PC-3 (cell line): ENCODE measurements around the gene TLDC2. TPM values are rescaled to one million over a fixed set of nuclear protein-coding genes. Genes with fewer than 3 reads are reported as not detected.

ENCODE experiments used
- ATAC-seq: fragments of 200-7000 bp; cut with Tn5 transposase; 2 replicates; pipeline ENCODE4 v1.9.1; 2020; ENCODE audit warnings: mild to moderate bottlenecking, moderate library complexity
- BruUV-seq: library from RNA; stranded (reverse); fragments of 400-500 nt; replicated peaks from 2 replicates; lab custom pipeline; 2021; lab: Mats Ljungman, UMichigan
- CTCF ChIA-PET: fragments of 300-600 bp; sonication (Branson Sonifier 250); formaldehyde crosslinking; loops from one replicate; lab custom pipeline; 2022; ENCODE audit warnings: antibody characterized with exemption; lab: Charles Lee
- POLR2A ChIA-PET: fragments of 300-600 bp; sonication (Branson Sonifier 250); formaldehyde crosslinking; loops from one replicate; lab custom pipeline; 2022; ENCODE audit warnings: antibody characterized with exemption; ENCODE audit not compliant: unreplicated experiment; lab: Charles Lee
- DNase-seq: peaks from one replicate; pipeline ENCODE4 v3.0.0-alpha.2; 2015
- H2AFZ ChIP-seq: fragments of 300-600 bp; sonication (generic); 2 replicates; pipeline ENCODE4 v1.6.0; 2016; ENCODE audit warnings: antibody characterized with exemption, low read length
- H3F3A ChIP-seq: fragments of 300-600 bp; sonication (generic); one replicate; pipeline ENCODE4 v1.6.0; 2017; ENCODE audit warnings: antibody characterized with exemption, low read length, control low read depth, mild to moderate bottlenecking; ENCODE audit not compliant: unreplicated experiment
- H3K27ac ChIP-seq: fragments of 300-600 bp; sonication (generic); 2 replicates; pipeline ENCODE4 v1.5.1; 2016; ENCODE audit warnings: mild to moderate bottlenecking, low read length
- H3K27me3 ChIP-seq: fragments of 300-600 bp; sonication (generic); 2 replicates; pipeline ENCODE4 v1.6.1; 2016; ENCODE audit warnings: low read length, mixed read lengths
- H3K36me3 ChIP-seq: fragments of 300-600 bp; sonication (generic); 2 replicates; pipeline ENCODE4 v1.6.1; 2016; ENCODE audit warnings: low read depth, mixed run types, low read length, mixed read lengths
- H3K4me1 ChIP-seq: fragments of 300-600 bp; sonication (generic); 2 replicates; pipeline ENCODE4 v1.5.1; 2016; ENCODE audit warnings: low read length; ENCODE audit not compliant: insufficient read depth
- H3K4me2 ChIP-seq: fragments of 300-600 bp; sonication (generic); 2 replicates; pipeline ENCODE4 v1.6.0; 2016; ENCODE audit warnings: low read length
- H3K4me3 ChIP-seq: fragments of 300-600 bp; sonication (generic); 2 replicates; pipeline ENCODE4 v1.5.1; 2016; ENCODE audit warnings: mild to moderate bottlenecking, low read length, mixed read lengths
- H3K79me2 ChIP-seq: fragments of 300-600 bp; sonication (generic); 2 replicates; pipeline ENCODE4 v1.6.1; 2017; ENCODE audit warnings: low read length, mixed read lengths
- H3K9ac ChIP-seq: fragments of 300-600 bp; sonication (generic); 2 replicates; pipeline ENCODE4 v1.6.0; 2016; ENCODE audit warnings: mild to moderate bottlenecking, low read length
- H3K9me2 ChIP-seq: fragments of 300-600 bp; sonication (generic); replicated peaks from 2 replicates; pipeline ENCODE4 v1.6.1; 2016; ENCODE audit warnings: mixed run types, low read length, mixed read lengths
- H3K9me3 ChIP-seq: fragments of 300-600 bp; sonication (generic); 2 replicates; pipeline ENCODE4 v1.6.1; 2016; ENCODE audit warnings: low read length, mixed read lengths
- H4K20me1 ChIP-seq: fragments of 300-600 bp; sonication (generic); 2 replicates; pipeline ENCODE4 v1.6.1; 2016; ENCODE audit warnings: low read length, mixed read lengths
- EZH2 ChIP-seq: fragments of 300-600 bp; sonication (generic); IDR thresholded peaks from one replicate; pipeline ENCODE4 v1.6.1; 2017; ENCODE audit warnings: antibody characterized with exemption, mild to moderate bottlenecking, low read length; ENCODE audit not compliant: unreplicated experiment
- EZH2phosphoT487 ChIP-seq: fragments of 300-600 bp; sonication (generic); IDR thresholded peaks from 2 replicates; pipeline ENCODE4 v1.6.1; 2018; ENCODE audit warnings: mild to moderate bottlenecking, antibody characterized with exemption, low read length, borderline replicate concordance
- intact Hi-C: fragments of 100-400 bp; cut with micrococcal nuclease; formaldehyde crosslinking; loops from 2 replicates; pipeline ENCODE4 v1.9.0; 2023
- total RNA-seq: library from RNA; depleted of rRNA; stranded (reverse); fragments of >200 nt; gene quantifications from 2 replicates; pipeline ENCODE4 v1.2.3, GENCODE V29; 2014
- TF ChIP-seq, protein P1 (sequence below): fragments of 300-600 bp; sonication (generic); conservative IDR thresholded peaks from 2 replicates; pipeline ENCODE4 v1.5.1; 2017; ENCODE audit warnings: antibody characterized with exemption, low read depth, mild to moderate bottlenecking, low read length

TLDC2 gene
- total RNA-seq, 1 experiment from 2014 or later, result not detected

DNA sequence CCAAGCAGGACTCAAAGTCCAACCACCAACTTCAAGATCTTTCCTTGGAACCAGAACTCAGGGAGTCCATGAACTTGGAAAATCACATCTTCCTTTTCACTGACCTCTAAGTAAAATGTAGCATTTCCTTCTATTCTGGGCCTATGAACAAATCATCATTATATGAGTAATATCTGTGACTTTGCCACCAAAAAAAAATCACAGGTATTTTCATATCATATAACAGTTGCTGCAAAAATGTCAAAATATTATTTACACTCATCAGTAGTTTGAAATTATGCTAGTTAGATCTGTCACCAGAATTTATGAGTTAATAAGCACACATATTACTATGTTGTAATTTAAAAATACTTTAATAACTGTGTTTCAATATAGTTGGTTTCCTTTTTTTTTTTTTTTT lies 27.3 kb upstream of the TLDC2 start:
- Histone ChIP-seq H3K4me1 (peaks cover 5% of the 10 kb centered on the region; the same call in 1 of the 2 replicates), H3K79me2 (peaks cover 65% of the 10 kb centered on the region), H3K36me3 (no peaks in the 10 kb centered on the region), H3K9ac (no peak overlapping the region), H3K9me3 (no peaks in the 10 kb centered on the region), H3K4me2 (no peak overlapping the region), H3K4me3 (no peak overlapping the region), H3F3A (no peaks in the 10 kb centered on the region), H3K27me3 (no peaks in the 10 kb centered on the region), H4K20me1 (peaks cover 14% of the 10 kb centered on the region; the same call in 1 of the 2 replicates), H3K27ac (no peak overlapping the region), H2AFZ (no peak overlapping the region), H3K9me2 (no peaks in the 10 kb centered on the region)
- TF ChIP-seq, protein P1, sequence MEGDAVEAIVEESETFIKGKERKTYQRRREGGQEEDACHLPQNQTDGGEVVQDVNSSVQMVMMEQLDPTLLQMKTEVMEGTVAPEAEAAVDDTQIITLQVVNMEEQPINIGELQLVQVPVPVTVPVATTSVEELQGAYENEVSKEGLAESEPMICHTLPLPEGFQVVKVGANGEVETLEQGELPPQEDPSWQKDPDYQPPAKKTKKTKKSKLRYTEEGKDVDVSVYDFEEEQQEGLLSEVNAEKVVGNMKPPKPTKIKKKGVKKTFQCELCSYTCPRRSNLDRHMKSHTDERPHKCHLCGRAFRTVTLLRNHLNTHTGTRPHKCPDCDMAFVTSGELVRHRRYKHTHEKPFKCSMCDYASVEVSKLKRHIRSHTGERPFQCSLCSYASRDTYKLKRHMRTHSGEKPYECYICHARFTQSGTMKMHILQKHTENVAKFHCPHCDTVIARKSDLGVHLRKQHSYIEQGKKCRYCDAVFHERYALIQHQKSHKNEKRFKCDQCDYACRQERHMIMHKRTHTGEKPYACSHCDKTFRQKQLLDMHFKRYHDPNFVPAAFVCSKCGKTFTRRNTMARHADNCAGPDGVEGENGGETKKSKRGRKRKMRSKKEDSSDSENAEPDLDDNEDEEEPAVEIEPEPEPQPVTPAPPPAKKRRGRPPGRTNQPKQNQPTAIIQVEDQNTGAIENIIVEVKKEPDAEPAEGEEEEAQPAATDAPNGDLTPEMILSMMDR, result no peak
- TF ChIP-seq EZH2phosphoT487 (no peak), EZH2 (no peak)
- DNase-seq (no peak), ATAC-seq (no peak)
- ChIA-PET CTCF (no interaction called here), POLR2A (no interaction called here)
- intact Hi-C loops, result no loop called here
- BruUV-seq, result no TSS peak

DNA sequence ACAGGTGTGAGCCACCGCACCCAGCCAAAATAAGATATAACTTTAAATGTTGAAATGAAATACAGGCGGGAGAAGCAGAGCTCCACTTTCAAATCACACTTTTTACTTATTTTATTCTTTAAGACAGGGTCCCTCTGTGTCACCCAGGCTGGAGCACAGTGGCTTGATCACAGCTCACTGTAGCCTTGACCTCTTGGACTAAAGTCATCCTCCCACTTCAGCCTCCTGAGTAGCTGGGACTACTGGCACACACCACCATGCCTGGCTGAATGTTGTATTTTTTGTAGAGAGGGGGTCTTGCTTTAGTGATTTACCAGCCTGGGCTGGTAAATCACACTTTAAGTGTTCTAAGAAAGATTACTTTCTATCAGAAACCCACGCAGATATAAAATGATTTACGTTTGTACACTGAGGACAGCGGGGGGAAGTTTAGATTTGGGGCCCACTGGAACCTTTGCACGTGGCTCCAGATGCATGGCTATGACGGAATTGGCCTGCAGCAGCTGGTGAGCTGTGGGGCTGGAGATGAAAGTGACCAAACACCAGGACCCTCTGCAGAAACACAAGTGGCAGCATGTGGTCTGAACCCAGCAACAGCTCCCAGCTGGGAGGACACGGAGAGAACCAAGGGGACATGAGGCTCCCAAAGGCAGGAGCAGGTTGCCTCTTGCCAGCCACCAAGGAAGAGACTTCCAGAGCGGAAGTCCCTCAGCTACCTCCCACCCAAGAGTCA lies 26.4 kb upstream of the TLDC2 start:
- Histone ChIP-seq H3K9me2 (no peaks in the 10 kb centered on the region), H3K4me2 (no peak overlapping the region), H3K4me3 (no peak overlapping the region), H3K9me3 (no peaks in the 10 kb centered on the region), H3F3A (no peaks in the 10 kb centered on the region), H2AFZ (no peak overlapping the region), H3K27me3 (no peaks in the 10 kb centered on the region), H3K36me3 (no peaks in the 10 kb centered on the region), H3K27ac (no peak overlapping the region), H3K9ac (no peak overlapping the region), H4K20me1 (peaks cover 14% of the 10 kb centered on the region; the same call in 1 of the 2 replicates), H3K4me1 (peaks cover 5% of the 10 kb centered on the region; the same call in 1 of the 2 replicates), H3K79me2 (peaks cover 73% of the 10 kb centered on the region)
- DNase-seq (no peak), ATAC-seq (no peak)
- TF ChIP-seq EZH2phosphoT487, result no peak
- TF ChIP-seq, protein P1, result no peak
- TF ChIP-seq EZH2, result no peak
- intact Hi-C loops, result no loop called here
- ChIA-PET POLR2A (no interaction called here), CTCF (no interaction called here)
- BruUV-seq, result no TSS peak

GRCh38 chr20:36850759-36851158 lies 25.2 kb upstream of the TLDC2 start:
- BruUV-seq, result no TSS peak
- Histone ChIP-seq H3K4me3 (no peak overlapping the region), H3F3A (no peaks in the 10 kb centered on the region), H3K36me3 (no peaks in the 10 kb centered on the region), H3K4me2 (no peak overlapping the region), H4K20me1 (peaks cover 14% of the 10 kb centered on the region; the same call in 1 of the 2 replicates), H3K4me1 (peaks cover 5% of the 10 kb centered on the region; the same call in 1 of the 2 replicates), H3K27ac (no peak overlapping the region), H3K79me2 (peaks cover 86% of the 10 kb centered on the region), H3K27me3 (no peaks in the 10 kb centered on the region), H3K9ac (no peak overlapping the region), H3K9me2 (no peaks in the 10 kb centered on the region), H2AFZ (no peak overlapping the region), H3K9me3 (no peaks in the 10 kb centered on the region)
- ATAC-seq (no peak), DNase-seq (no peak)
- no peak for TF ChIP-seq EZH2phosphoT487
- TF ChIP-seq, protein P1, result no peak
- no peak for TF ChIP-seq EZH2
- ChIA-PET CTCF (no interaction called here), POLR2A (no interaction called here)
- intact Hi-C loops, result no loop called here
